BLaER1 treated with 17β-estradiol and CSF1 and Interleukin-3, amounts not matched to agents 10 nM and 100 nM (cell line): ENCODE measurements around the gene RAD54L2.
"Not testable (repeated sequence)": the region's sequence is repeated elsewhere in the genome, so short reads cannot be mapped to it uniquely, and the experiment has no call there.

Experiments used
- H3K27ac ChIP-seq, 11 experiments: shearing (Covaris generic); formaldehyde crosslinking; 2 replicates each; pipeline ENCODE4 v1.8.1; 2022
- H3K27me3 ChIP-seq, 11 experiments: shearing (Covaris generic); formaldehyde crosslinking; 2 replicates each; pipeline ENCODE4 v1.8.1; 2022
- H3K36me3 ChIP-seq, 11 experiments: shearing (Covaris generic); formaldehyde crosslinking; 2 replicates each; pipeline ENCODE4 v1.8.1; 2022
- H3K4me1 ChIP-seq, 10 experiments: shearing (Covaris generic); formaldehyde crosslinking; 2 replicates each; pipeline ENCODE4 v1.8.1; 2022
- H3K4me2 ChIP-seq, 11 experiments: shearing (Covaris generic); formaldehyde crosslinking; 2 replicates each; pipeline ENCODE4 v1.8.1; 2022
- H3K4me3 ChIP-seq, 10 experiments: shearing (Covaris generic); formaldehyde crosslinking; 2 replicates each; pipeline ENCODE4 v1.8.1; 2022
- H3K9ac ChIP-seq, 11 experiments: shearing (Covaris generic); formaldehyde crosslinking; 2 replicates each; pipeline ENCODE4 v1.8.1; 2022
- H3K9me3 ChIP-seq, 11 experiments: shearing (Covaris generic); formaldehyde crosslinking; replicated peaks in 1 of 11; 2 replicates each; pipeline ENCODE4 v1.8.1; 2022
- H4K20me1 ChIP-seq, 11 experiments: shearing (Covaris generic); formaldehyde crosslinking; 2 replicates each; pipeline ENCODE4 v1.8.1; 2022
- Cebpa-rat ChIP-seq, 11 experiments: shearing (Covaris generic); IDR thresholded peaks; 2 replicates each; pipeline ENCODE4 v1.8.1; 2022

RAD54L2 gene

GRCh38 chr3:51514210-51514609 lies 24.3 kb upstream of the RAD54L2 start:
- Histone ChIP-seq H3K9ac (no peak overlapping the region), H3K27me3 (no peaks in the 10 kb centered on the region), H3K4me2 (peak overlapping the region in 2 of 11 experiments; percentile 25 to 33; a peak in 4 of 22 replicates), H3K9me3 (no peaks in the 10 kb centered on the region), H3K36me3 (no peaks in the 10 kb centered on the region), H3K4me3 (no peak overlapping the region), H3K27ac (no peak overlapping the region), H3K4me1 (peaks cover 0 to 20% (median 11%) of the 10 kb centered on the region in 10 experiments; a peak in 15 of 20 replicates), H4K20me1 (no peaks in the 10 kb centered on the region)
- no peak for TF ChIP-seq Cebpa-rat (IDR thresholded peaks at IDR 0.05)

- Histone ChIP-seq H3K9ac (no peak overlapping the region), H3K4me3 (no peak overlapping the region), H3K4me2 (peak overlapping the region in 5 of 11 experiments; percentile 4 to 55 (median 21); a peak in 4 of 22 replicates), H4K20me1 (peaks cover 0 to 8% (median 0%) of the 10 kb centered on the region in 11 experiments; a peak in 1 of 22 replicates), H3K4me1 (peaks cover 0 to 34% (median 20%) of the 10 kb centered on the region in 10 experiments; a peak in 12 of 20 replicates), H3K36me3 (no peaks in the 10 kb centered on the region), H3K27ac (no peak overlapping the region), H3K27me3 (peaks cover 0 to 8% (median 0%) of the 10 kb centered on the region in 11 experiments; a peak in 6 of 22 replicates), H3K9me3 (no peaks in the 10 kb centered on the region)
- TF ChIP-seq Cebpa-rat (IDR thresholded peaks at IDR 0.05) = no peak
These were observed 18.7 kb upstream of the RAD54L2 start for GRCh38 chr3:51519848-51520247.

- Histone ChIP-seq H3K4me1 (peaks cover 0 to 34% (median 20%) of the 10 kb centered on the region in 10 experiments; a peak in 12 of 20 replicates), H3K4me2 (peak overlapping the region in 8 of 11 experiments; percentile 8 to 55 (median 42); a peak in 13 of 22 replicates)
- not testable (repeated sequence) for H3K9ac ChIP-seq, H3K36me3 ChIP-seq, H3K27ac ChIP-seq, H3K9me3 ChIP-seq, H4K20me1 ChIP-seq, H3K4me3 ChIP-seq, H3K27me3 ChIP-seq
These were observed 17.4 kb upstream of the RAD54L2 start for GRCh38 chr3:51520906-51521730.

- peaks cover 0 to 8% (median 0%) of the 10 kb centered on the region in 11 experiments; a peak in 1 of 22 replicates for H4K20me1 ChIP-seq
- H3K27me3 ChIP-seq = peaks cover 0 to 8% (median 0%) of the 10 kb centered on the region in 11 experiments; a peak in 6 of 22 replicates
- TF ChIP-seq Cebpa-rat (IDR thresholded peaks at IDR 0.05) = peak in 1 of 11 experiments; percentile 43; a peak in 1 of 22 replicates
- H3K36me3 ChIP-seq = no peaks in the 10 kb centered on the region
- H3K9ac ChIP-seq = no peak overlapping the region
- H3K4me1 ChIP-seq = peaks cover 0 to 34% (median 20%) of the 10 kb centered on the region in 10 experiments; a peak in 12 of 20 replicates
- peak overlapping the region in 6 of 11 experiments; percentile 15 to 55 (median 43); a peak in 9 of 22 replicates for H3K4me2 ChIP-seq
- no peak overlapping the region for H3K27ac ChIP-seq
- H3K4me3 ChIP-seq = no peak overlapping the region
- no peaks in the 10 kb centered on the region for H3K9me3 ChIP-seq
These were observed 16.1 kb upstream of the RAD54L2 start for GRCh38 chr3:51522273-51522962.

GRCh38 chr3:51524874-51525273 lies 13.6 kb upstream of the RAD54L2 start:
- Histone ChIP-seq H3K4me1 (peaks cover 0 to 28% (median 20%) of the 10 kb centered on the region in 10 experiments; a peak in 12 of 20 replicates), H3K9me3 (peaks cover 6 to 16% (median 10%) of the 10 kb centered on the region in 11 experiments; a peak in 18 of 22 replicates)
- H4K20me1 ChIP-seq, H3K36me3 ChIP-seq, H3K4me3 ChIP-seq, H3K27me3 ChIP-seq, H3K4me2 ChIP-seq, H3K9ac ChIP-seq, H3K27ac ChIP-seq: not testable (repeated sequence)
- peak in 3 of 11 experiments; percentile 23 to 33 (median 25); a peak in 2 of 22 replicates for TF ChIP-seq Cebpa-rat (IDR thresholded peaks at IDR 0.05)

GRCh38 chr3:51530485-51530884 lies 8.0 kb upstream of the RAD54L2 start:
- Histone ChIP-seq H3K36me3 (no peaks in the 10 kb centered on the region), H3K4me1 (no peaks in the 10 kb centered on the region), H3K4me3 (no peak overlapping the region), H3K27me3 (no peaks in the 10 kb centered on the region), H3K27ac (no peak overlapping the region), H3K9ac (no peak overlapping the region), H4K20me1 (no peaks in the 10 kb centered on the region), H3K9me3 (peaks cover 6 to 16% (median 10%) of the 10 kb centered on the region in 11 experiments; a peak in 18 of 22 replicates), H3K4me2 (no peak overlapping the region)
- TF ChIP-seq Cebpa-rat (IDR thresholded peaks at IDR 0.05) = no peak

GRCh38 chr3:51535146-51536019 lies 3.1 kb upstream of the RAD54L2 start:
- Histone ChIP-seq H3K27me3 (no peaks in the 10 kb centered on the region), H3K4me1 (peaks cover 17 to 23% (median 20%) of the 10 kb centered on the region in 10 experiments), H3K4me2 (no peak overlapping the region), H3K9ac (no peak overlapping the region), H4K20me1 (peaks cover 0 to 17% (median 11%) of the 10 kb centered on the region in 11 experiments; a peak in 15 of 22 replicates), H3K4me3 (no peak overlapping the region), H3K36me3 (peaks cover 0 to 3% (median 0%) of the 10 kb centered on the region in 11 experiments; a peak in 3 of 22 replicates), H3K27ac (no peak overlapping the region), H3K9me3 (no peaks in the 10 kb centered on the region)
- no peak for TF ChIP-seq Cebpa-rat (IDR thresholded peaks at IDR 0.05)

- Histone ChIP-seq H3K27ac (peak overlapping the region in 8 of 11 experiments; percentile 89 to 96 (median 92); a peak in 10 of 22 replicates), H3K9ac (peak overlapping the region; percentile 92 to 99 (median 96); a peak in 15 of 22 replicates), H3K4me1 (peaks cover 23 to 32% (median 26%) of the 10 kb centered on the region in 10 experiments), H3K4me3 (peak overlapping the region; percentile 77 to 99 (median 90)), H3K36me3 (peaks cover 9 to 26% (median 16%) of the 10 kb centered on the region in 11 experiments; a peak in 21 of 22 replicates), H4K20me1 (peaks cover 0 to 39% (median 32%) of the 10 kb centered on the region in 11 experiments; a peak in 17 of 22 replicates), H3K4me2 (peak overlapping the region; percentile 78 to 93 (median 89))
- H3K9me3 ChIP-seq, H3K27me3 ChIP-seq: not testable (repeated sequence)
These were observed 888 bp upstream of the RAD54L2 start for GRCh38 chr3:51537631-51538030.
